Midbrain (tissue), 1 donor: ENCODE measurements around the gene PDK2.

Source experiments
- DNase-seq: peaks from one replicate; lab custom pipeline; 2025; lab: John Stamatoyannopoulos, UW

Gene PDK2

DNA sequence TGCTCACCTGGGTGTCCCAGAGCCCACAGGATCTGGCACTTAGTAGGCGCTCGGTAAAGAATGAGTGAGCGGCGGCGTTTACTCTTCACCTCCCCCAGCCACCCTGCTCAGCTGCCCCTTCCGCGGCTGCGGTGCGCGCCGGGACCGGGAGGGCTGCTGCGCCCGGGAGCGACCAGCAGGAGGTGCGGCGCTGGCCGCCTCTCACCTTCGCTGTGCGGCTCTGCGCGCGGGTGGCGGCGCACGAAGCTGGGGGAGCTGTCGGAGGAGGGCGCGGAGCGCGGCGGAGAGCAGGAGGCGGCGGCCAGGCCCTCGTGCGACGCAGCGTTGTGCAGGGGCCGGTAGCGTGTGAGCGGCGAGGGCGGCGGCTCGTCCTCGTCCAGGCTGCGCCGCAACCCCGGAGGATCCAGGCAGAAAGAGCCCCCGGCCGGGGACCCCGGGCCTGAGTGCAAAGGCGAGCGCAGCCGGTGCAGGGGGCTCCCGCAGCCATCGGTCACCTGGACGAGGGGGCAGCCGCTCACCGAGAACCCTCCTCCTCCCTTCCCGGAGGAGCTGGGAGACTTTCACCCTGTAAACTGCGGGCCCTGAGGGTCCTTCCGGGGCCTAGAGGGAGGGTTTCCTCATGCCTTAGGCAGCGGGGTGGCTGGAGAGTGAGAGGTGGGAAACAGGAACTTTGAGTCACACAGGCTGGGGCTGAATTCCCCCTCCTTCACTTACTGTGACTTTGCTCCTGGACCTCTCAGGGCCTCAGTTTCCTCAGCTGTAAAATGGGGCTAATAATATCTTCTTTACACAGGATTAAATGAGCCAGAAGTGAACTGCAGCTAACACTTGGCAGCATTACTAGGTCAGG lies 22.3 kb downstream of the PDK2 start:
- DNase-seq: no peak

DNA sequence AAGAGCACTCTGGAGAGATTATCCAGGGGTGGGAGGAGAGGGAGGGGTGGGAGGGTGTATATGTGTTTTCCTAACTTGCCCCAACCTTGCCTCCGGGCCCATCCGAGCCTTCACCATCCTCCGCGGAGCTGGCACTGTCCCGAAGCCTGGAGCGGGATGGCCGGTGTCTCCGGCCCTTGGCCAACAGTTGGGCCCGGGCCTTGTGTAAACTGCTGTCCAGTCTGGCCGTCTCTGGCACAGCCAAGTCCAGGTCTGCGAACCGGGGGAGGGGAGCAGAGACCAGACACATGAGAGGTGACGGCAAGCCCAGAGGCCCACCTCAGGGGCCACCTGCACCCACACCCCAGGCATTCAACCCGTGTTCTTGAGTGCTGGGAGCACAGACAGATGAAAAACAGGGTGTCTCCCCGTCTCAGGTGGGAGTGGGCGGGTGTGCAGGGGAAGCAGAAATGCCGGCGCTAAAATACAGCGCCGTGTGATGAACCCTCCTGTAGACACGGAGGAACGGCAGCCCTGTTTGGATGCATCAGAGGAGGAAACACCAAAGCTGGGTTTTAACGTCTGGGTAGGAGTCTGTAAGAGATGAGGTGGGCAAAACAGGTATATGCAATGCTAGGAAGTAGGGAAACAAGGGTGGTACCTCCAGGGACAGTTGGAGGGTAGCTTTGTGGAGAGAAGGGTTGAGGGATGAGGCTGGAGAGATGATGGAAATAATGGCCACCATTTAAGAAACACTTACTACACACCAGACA lies 23.1 kb downstream of the PDK2 start:
- no peak for DNase-seq

DNA sequence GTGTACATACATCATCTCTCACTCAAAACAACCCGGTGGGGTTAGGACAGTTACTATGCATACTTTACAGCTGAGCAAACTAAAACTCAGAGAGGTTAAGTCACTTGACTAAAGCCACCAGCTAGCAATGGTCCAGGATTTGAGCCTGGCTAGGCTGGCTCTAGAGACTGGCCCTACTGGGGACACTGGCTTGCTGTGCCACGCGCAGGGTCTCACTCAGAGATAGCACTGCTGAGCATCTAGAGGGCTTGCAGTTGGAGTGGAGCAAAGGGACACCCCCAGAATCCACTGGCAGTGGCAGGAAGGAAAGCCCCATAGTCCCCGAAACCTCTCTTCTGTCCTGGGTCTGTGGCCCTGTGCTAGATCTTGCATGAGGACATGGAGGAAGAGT lies 23.7 kb downstream of the PDK2 start:
- DNase-seq: no peak

DNA sequence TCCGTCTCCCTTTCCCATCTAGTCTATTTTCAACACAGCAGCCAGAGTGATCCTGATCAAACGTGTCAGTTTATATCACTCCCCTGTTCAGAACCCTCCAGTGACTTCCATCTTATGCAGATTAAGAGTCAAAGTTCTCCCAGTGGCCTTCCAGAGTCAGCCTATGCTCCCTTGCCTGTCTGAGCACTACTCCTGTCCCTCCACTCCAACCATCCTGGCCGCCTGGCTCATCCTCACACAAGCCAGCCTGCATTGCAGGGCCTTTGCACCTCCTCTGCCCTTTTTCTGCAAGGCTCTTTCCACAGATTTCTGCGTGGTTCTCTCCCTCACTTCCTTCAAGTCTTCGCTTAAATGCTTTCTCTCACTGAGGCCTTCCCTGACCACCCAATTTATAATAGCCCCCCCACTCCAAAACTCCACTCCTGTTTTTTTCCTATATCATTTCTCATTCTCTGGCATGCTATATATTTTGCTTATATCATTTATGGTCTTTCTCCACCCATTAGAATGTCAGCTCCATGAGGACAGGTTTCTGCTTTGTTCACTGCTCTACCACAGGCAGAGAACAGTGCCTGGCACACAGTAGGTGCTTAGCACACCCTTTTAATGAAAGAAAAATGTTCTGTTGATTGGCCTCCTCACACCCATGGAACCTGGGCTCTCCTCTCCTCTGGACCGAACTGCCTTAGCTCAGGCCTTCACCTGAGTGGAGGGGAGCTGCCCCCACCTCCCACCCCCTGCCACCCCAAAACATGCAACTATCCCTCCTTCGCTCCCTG lies 25.5 kb downstream of the PDK2 start:
- no peak for DNase-seq

DNA sequence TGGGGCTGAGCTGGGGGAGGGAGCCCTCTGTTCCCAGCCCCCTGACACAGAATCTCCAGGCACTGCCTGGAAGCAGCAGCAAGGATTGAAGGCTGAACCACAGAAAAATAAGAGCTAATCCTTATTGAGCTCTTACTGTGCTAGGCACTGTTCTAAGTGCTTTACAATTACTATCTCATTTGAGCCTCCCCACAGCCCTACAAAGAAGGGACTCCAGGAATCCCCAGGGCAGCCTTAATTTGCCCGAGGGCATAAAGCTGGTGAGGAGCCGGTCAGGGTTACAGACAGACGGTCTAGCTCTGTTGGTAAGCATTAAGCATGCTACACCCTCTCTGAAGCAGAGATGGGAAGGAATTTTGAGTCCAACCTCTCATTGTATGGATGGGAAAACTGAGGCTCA lies 27.8 kb downstream of the PDK2 start:
- no peak for DNase-seq

DNA sequence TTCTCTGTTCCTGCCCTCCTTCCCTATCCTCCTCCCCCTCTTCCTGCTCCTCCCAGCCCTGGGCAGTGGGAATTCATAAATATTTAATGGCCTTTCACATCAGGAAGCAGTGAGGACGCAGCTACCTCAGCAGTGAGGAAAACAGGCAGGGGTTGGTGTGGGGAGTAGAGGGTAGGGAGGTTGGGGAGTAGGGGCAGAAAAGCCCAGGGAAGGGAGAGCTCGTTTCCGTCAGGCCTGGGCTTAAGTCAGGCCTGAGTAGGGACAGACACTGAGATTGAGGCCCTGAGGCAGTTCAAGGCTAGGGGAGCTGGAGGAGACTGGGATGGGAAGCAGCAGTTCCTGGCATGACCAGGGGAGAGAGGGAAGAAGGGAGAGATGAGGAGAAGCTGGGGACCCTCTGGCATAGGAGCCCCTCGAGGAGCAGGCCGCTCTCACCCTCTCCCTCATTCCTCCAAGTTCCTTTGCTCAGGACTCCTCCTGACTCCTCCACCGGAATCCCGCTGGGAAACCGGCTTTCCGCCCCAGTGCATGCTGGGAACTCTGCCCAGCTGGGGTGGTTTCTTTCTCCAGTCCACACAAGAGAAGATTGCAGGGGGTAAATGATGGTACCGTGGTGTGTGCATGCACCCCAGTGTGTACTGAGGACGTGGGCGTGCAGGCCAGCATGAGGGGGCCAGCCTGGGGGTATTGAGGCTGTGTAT lies 28.6 kb downstream of the PDK2 start:
- DNase-seq: no peak

DNA sequence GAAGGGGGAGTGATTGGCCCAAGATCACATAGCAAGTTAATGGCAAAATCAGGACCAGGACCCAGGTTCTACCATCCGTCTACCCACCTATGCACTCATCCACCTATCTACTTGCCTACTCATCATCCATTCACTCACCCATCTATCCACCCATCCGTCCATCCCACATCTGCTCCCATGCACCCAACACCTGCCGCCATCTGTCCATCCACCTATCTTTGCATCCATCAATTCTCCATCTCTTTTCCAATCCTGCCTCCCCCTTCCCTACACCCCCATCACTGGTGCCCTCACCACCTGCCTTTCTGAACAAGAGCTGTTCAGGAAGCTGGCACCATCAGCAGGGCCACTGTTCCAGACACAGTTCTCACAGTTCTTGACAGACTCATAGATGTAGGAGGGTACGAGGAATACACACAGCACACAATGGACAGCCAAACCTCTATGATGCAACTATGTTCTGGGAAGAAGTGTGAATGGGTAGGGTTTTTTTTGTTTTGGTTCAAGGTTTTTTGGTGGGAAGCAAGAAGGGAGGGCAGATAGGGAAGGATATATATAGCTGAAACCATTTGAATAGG lies 30.4 kb downstream of the PDK2 start:
- no peak for DNase-seq

DNA sequence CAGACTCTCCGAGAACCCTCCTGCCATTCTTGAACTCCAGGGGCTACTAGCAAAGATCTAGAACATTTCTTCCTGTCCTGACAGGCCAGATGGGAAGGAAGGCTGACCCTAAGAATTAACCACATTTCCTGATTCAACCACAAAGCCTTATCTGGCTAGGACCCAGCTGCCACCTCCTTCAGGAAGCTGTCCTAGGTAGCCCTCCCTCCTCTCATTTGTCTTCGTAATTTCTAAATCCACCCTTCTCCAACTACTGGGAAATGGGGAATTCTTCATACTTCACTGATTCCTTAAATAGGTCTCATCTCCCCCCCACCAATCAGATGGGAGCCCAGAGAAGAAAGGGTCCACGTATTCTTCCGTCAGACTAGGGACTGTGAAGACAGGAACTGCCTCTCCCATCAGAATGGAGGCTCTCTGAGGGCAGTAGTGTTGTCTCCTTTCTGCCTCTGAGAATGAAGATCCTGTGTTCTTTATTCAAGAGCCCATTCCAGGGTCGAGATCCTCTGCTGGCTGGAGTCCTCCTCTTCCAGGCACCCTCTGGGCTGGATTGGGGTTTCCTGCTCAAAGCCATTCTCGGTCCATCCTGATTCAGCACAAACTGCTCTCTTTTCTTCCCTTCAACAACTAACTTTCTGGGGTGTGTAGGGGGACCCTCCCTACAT lies 32.7 kb downstream of the PDK2 start:
- no peak for DNase-seq

DNA sequence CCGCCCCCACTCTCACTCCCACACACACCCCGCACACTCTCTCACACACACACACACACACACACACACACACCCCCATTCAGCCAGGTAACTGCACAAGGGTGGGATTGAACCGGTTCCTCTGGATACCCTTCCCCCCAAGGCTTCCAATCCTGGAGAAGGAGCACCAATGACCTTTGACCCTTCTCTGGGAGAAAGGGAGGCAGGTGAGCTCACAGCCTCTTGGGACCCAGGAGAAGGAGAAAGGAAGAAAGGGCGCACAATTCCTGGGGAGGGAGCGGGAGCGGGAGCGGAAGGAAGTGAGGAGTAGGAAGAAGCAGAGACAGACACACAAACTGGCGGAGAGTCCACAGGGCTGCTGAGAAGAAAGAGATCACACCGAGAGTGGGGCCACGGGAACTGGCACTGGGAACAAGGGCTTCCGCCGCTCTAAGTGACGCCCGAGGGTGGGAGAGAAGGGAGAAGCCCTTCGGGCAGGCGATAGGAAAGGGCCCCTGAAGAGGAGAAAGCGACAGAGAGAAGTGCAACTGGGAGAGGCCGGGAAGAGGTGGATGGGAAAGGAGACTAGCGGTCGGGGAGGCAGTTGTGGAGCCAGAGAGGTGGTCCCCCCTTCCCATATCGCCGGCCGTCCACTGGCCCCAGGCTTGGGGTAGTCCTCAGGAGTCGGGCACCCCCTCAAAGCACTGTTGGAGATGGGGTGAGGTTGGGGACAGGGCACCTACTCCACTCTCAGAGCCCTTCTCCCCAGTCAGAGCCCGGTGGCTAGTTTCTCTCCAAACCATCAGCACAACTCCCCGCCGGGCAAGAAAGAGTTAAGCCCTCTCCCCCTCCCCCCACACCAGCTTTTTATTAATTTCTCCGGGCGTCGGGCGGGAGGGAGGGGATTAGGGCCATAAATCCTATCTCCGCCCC lies 33.5 kb downstream of the PDK2 start:
- no peak for DNase-seq

DNA sequence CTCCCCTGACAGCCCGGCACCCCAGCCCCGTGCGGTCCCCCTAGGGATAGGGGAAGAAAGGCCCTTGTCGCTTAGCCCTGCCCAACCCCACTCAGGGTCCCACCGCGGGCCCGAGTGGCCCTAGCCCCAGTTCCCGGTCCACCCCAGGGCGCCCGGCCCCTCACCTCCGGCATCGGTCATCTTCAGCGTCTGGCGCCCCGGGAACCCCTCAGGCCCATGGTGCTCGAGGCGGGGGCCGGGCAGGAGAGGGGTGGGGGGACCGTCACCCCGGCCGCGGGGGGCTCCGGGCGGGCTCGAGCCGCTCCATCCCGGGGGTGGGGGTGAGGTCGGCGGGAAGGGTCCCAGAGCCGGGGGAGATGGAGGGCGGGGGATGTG lies 34.2 kb downstream of the PDK2 start:
- no peak for DNase-seq

DNA sequence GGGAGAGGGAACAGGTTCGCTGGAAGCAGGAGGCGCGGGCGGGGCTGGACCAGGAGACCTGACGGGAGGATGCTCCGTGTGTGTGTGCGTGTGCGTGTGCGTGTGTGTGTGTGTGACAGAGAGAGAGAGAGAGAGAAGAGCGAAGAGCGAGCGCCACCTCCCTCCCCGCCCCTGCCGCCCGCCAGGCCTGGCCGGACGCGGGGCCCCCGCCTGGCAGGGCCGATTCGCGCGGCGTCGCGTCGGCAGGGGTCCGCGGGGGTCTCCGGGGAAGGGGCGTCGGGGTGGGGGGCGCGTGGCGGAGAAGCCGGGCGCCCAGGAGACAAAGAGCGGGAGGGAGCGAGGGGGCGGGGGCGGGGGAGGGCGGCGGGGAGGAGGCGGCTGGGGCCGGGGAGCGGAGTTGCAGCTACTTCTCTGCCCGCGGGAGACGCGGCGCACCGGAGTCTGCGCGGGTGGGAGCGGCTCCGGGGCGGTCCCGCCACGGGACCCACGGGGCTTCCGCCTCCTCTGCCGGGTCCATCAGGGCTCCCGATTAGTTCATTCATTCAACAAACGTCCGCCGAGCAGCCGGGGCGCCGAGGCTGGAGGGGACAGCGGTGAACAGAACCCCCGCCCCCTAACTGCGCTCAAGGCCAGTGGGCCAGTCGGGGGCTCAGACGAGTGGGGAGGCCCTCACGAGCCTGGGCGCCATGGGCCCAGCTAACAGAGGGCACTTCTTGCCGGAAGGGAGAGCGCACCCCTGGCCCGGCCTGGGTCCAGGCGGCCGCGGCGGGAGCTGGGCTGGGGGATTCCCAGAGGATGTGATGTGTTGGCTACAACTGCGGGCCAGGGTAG lies 34.8 kb downstream of the PDK2 start, which contains the start of gene SAMD14:
Gene SAMD14, minus strand, starts transcription at position 433 of the 831 bp plus-strand sequence. CDS start 5,201 bp downstream, outside the sequence.
- DNase-seq: no peak

DNA sequence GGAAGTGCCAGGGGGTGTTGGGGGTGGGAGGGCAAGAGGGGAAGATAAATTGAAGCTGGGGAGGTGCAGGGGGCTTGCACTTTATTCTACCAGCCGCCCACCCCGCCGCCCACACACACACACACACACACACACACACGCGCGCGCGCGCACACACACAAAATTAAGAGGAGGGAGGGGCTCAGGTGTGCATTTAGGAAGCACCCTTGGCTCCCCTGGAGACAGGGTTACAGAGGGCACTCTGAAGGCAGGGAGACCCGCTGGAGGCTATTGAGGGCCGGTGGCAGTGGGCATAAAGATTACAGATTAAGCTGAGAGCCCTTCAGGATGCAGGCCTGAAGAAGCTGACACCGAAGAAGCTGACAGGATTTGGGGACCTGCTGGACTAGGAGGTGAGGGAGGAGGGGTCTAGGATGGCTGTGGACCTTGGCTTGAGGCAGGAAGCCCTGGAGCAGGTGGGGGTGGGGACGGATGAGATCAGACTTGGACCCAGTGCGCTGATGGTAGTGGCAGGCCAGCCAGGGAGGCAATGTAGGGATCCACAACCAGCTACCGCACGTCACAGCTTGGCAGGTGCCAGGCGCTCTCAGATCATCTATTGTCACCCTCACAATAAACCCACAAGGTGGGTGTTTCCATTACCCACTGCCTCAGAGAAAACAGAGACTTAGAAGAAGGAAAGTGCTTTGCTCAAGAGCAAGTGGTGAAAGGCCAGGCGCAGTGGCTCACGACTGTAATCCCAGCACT lies 35.6 kb downstream of the PDK2 start:
- DNase-seq: no peak

DNA sequence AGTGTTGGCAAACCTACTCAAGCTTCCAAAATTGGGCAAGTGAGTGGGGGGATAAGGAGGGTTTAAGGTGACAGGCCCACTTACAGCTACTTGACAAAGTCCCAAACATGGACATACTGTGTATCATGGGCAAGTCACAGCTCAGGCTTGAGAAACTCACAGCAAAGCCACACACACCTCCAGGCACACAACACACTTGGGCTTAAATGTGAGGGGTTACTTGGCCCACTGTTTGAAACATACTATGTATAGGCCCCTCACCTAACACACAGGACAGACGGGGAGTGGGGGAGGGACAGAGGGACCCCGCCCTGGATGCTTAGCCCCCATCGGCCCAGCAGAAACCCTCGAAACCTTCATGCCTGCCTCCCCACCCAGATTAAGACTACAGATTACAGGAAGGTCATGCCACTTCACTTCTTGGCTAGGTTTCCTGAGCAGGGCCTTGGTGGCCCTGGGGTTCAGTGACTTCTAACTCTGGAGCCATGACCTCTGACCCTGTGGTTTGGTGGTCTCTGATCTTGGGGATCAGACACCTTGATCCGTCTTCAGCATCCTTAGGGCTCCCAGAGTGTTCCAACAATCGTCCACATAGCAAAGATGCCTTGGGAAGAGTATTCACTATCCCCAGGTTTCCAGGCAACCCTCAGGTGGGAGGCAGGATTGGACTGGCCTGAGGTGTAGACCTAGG lies 37.1 kb downstream of the PDK2 start:
- DNase-seq: no peak

DNA sequence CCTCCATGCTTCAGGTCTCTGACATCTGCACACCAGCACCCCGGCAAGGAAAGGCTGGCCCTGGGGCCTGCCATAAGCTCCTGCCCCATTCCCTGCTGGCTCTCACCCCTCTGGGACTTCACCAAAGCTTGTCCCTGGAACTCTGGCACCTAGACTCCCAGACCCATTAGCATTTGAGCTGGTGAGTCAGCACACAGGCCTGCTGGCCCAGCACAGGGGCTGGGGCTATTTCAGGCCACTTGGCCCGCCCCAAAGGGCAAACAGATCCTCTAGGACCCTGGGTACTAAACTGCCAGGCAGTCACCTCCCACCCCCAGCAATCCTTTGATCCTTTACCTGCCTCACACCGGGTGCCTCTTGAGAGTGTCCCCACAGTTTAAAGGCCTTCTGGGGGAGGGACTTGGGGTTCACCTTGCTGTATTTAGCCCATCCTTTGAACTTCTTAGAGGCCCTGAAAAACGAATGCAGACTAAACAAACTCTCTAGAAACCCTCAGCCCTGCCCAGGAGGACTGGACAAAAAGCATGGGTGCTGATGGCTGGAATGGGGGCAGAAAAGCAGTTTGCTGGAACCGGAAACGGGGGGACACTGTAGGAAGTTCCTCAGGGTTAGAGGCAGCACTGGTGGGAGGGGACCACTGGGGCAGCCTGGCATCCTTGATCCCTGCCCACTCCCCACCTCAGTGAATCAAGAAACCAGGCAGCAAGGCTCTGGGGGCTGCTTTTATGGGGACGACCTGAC lies 38.0 kb downstream of the PDK2 start:
- peak; percentile 16 for DNase-seq

DNA sequence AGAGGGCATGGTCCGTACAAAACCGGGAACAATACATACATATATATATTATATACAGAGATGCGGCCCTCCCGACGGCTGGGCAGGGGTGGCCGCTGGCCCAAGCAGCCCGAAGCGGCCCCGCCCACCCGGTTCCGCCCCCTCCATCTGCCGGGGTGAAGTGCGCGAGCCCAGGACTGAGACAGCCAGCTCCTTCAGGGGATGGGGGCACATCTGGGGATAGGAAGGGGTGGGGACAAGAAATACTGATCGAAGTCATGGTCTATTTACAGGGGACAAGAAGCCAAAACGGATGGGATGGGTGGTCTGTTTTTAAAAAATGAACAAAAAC lies 38.6 kb downstream of the PDK2 start:
- no peak for DNase-seq

DNA sequence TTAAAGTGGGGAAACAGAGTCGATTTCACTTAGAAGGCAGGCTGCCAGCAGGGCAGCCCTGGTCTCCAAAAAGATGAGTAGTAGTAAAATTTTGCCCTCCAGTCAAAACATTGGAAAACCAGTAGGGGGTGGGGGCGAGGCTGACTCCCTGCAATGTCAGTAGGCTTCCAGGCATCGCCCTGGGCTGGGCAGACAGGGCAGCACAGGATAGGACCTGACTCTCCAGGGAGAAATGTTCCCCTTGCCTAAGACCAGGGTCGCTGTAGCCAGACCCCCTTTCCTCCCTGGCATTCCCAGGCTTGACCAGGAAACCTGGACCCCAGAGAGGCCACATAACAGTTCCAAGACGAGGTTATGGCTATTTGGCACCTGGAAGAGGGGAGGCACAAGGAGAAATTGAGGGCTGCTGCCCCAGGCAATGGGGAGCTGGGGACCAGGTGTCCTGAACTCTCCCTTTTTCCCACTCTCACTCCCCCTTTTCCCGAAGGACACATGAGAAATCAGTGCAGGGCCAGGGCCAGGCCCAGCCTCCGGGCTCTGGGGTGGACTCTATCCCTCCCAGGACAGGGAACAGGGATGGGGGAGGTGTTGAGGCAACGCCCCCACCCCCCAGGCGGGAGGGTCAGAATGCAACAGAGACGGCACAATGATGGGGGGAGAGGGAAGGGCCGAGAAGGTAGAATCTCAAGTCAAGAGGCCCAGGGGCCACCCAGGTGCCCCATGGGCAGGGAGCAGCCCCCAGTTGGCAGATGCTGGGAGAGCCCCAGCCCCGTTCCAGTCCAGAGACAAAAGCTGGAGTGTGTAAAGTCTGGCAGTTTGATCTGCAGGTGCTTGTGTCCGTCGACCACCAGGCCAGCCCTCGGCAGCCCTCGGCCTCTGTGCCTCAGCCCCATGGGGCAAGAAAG lies 39.3 kb downstream of the PDK2 start:
- DNase-seq: no peak
